GM19395 (cell line): Measurements from ENCODE around the gene ZNF787.

Experiments used
- ATAC-seq: cut with Tn5 transposase; IDR thresholded peaks from one replicate; pipeline ENCODE4 v1.9.1; 2021; ENCODE audit warnings: mild to moderate bottlenecking, moderate library complexity; ENCODE audit not compliant: unreplicated experiment

The ZNF787 gene

GRCh38 chr19:56091751-56092546 lies 29.1 kb downstream of the ZNF787 start:
- no peak for ATAC-seq

DNA sequence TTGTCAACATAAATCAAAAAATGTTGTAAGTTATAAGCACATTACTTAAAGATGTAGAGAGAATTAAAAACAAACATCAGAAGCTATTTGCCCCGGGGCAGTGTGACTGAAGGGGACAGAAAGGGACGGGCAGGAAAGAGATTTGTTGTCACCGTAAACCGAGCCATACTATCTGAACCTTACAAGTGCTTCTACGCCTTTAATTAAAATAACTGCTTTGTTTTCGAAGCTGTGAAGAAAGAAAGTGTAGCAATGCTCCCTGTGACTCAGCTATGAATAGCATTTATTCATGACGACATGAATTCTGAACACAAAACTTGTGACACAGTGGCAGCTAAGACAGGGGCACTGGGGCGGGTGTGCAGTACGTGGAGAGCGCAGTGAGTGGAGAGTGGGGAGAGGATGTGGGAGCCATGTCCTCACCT lies 30.0 kb downstream of the ZNF787 start:
- ATAC-seq: no peak

DNA sequence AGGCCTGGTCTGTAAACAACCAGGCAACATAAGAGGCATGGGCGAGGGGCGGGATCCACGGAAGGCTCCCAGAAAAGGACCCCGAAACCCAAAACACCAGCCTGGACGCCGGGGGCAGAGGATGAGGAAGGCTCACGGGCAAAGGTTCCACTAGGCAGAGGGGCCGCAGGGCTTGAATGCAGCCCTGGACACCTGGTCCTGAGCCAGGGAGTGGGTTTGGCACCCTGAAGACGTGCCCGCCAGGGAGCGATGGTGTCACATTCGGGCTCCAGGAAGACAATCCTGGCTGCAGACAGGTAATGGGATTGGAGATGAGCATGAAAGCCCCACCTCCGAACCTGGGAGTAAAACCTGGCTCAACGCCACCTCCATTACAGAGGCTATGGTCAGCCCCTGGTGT lies 31.8 kb downstream of the ZNF787 start:
- no peak for ATAC-seq

GRCh38 chr19:56088497-56089215 lies 32.4 kb downstream of the ZNF787 start:
- ATAC-seq: no peak

DNA sequence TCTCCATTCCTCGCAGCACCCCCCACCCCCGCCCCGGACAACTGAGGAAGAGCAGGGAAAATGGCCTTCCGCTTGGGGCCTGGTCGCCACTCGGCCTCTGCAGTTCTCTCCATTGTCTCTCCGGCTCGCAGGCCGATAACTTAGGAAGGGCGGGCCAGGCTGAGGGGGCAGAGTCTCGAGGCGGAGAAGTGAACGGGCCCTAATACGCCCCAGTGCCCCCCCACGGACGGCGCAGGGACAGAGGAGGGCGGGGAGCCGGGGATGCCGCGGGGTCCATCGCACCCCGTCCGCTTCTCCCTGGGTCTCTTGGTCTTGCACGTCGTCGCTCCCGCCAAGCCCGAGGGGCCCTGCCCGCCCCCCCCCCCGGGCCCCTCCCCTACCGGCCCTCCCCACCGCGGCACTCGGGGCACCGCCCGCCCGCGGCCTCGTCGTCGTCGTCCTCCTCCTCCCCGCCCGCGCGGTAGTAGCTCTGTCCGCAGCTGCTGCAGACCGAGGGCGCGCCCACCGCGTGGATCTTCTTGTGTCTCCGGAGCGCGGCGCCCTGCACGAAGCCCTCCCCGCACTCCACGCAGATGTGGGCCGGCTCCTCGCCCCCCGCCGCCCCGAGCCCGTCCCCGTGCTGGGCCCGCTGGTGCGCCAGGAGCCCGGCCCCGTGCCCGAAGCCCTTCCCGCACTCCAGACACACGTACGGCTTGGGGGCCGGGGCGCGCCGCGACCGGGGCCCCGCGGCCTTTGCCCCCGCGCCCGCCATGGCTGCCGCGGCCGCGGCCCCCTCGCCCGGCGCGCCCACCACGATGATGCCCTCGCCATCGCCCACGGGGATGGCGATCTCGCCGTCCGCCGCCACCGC lies 33.2 kb downstream of the ZNF787 start:
- no peak for ATAC-seq

- ATAC-seq: no peak
These were observed 34.2 kb downstream of the ZNF787 start for GRCh38 chr19:56086671-56087430.

DNA sequence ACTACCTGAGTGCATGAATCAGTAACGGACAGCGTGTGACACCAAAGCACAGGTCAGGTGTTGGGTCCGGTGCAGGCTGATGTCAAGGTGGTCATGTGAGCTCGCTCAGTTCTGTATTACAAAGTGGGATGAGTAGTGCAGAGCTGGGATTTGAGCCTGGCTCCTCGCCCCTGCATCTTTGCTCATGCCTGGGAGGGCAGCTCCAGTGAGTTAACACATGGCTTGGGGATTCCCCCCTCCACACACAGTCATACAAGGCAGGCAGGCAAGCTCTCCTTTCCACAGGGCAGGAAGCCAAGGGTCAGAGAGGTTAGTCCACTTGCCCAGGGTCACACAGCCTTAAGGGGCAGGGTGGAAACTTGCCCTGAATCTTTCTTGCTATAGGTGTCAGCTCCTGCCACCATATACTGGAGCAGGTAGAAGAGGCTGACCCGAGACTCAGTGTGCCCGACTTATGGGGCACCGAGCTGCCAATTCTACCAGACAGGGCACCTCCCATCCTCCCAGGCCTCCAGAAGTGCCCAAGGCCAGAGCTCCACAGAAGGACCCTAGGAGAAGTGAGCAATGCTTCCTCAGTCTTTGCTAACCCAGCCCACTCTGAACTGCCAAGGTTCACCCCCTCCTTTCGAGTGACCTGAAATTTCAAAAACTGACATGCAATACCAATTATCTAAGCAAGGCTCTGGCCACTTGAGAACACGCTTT lies 35.4 kb downstream of the ZNF787 start:
- no peak for ATAC-seq

DNA sequence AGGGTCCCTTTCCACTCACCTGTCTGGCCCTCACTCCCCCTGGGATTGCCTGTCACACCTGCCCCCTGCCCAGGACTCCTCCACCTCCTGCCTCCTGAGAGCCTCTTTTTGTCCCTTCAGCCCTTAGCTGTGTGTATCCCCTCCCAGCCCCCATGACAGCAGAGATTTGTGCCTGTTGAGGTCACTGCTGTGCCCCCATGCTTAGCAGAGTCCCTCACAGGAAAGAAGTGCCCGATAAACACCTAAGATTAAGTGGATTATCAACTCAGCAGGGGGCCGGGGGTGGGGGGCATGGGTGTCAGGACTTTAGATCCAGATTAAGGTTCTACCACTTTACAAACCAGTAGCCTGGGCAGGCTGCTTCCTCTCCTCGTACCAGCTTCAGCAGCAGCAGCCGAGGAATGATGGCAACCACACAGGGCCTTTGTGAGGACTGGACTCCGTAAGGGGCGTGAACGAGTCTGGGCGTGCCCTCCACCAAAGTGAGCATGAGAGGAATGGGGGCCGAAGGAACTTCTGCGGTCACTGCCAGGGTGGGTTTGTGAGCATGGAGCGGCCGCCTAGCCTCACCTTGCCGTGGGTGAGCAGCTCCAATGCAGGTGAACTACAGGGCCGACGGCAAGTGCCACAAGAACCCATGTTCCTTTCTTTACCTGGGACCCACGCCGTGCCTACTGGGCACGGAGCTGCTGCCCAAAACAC lies 36.1 kb downstream of the ZNF787 start:
- ATAC-seq: no peak

GRCh38 chr19:56083668-56084067 lies 37.4 kb downstream of the ZNF787 start:
- ATAC-seq: no peak

DNA sequence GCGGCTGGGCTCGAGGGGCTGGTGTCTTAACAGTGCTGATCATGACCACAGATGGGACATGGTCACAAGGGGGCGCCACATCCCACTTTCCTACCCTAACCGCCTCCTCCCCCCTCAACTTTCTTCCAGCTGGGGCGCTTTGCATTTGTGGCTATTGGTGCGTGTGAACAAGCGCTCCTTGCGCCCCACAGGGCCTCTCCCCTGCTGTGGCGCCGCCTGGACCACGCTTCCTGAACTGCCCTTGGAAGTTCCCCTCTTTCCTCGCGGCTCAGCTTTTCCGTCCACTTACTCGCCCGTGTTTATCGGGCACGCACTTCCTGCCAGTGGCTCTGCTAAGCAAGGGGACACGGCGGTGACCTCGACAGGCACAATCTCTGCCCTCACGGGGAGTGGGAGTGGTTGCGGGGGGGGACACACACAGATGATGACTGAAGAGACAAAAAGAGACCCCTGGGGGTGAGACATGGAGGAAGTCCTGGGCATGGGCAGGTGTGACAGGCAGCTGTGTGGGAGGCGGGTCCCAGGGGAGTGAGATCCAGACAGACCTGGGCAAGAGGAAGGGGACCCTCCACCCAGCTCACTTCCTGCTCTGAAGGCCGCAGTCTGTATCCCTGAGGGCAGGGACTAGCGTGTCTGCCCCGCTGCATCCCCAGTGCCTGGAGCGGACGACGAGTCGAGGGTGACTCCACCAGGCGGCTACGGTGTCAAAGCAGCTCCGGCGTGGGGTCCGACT lies 40.3 kb downstream of the ZNF787 start:
- ATAC-seq: peak; percentile 84

- no peak for ATAC-seq
These were observed 41.5 kb downstream of the ZNF787 start for GRCh38 chr19:56079609-56080008.

DNA sequence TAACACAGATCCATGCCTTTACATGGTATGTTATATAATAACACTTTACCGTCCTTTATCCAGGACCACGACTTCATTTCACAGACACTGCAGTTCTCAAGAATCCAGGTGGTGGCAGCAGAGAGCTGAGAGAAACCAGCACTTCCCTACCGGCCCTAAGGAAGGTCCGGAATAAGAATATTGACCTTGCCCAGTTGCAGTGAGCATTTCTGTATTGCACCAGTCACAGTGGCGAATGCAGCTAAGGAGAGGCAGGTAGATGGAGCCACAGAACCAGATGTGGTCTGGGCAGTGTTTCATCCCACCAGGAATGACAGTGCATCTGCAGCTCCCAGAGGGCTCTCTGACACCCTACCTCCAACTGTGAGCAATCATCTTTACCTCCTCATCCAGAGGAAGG lies 44.6 kb downstream of the ZNF787 start:
- no peak for ATAC-seq

- no peak for ATAC-seq
These were observed 49.9 kb downstream of the ZNF787 start for GRCh38 chr19:56071151-56071550.

- ATAC-seq: no peak
These were observed 51.5 kb downstream of the ZNF787 start for GRCh38 chr19:56069642-56070041.

GRCh38 chr19:56066152-56067023 lies 54.7 kb downstream of the ZNF787 start:
- ATAC-seq: no peak

DNA sequence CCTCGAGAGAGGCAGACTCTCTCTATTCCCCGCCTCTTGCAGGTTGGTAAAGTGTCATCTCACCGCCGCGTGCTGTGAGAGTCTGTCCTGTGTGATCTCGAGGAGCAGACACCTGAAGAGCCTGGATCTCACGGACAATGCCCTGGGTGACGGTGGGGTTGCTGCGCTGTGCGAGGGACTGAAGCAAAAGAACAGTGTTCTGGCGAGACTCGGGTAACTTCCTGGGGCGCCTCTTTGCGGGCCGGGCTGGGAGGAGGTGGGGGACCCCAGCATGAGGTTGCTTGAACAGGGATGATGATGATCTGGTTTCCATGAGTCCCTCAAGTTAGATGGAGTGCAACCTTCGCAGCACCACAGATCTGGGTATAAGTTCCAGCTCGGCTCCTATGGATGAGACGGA lies 67.5 kb downstream of the ZNF787 start:
- ATAC-seq: no peak
